A673 (cell line): ENCODE data around the gene NSUN2.

Source experiments
- CTCF ChIP-seq: fragments of 300-800, 200-600 bp; sonication (generic); conservative IDR thresholded peaks from 2 replicates; pipeline ENCODE4 v1.5.1; 2017; ENCODE audit warnings: low read depth, mild to moderate bottlenecking, antibody characterized with exemption, low read length, moderate library complexity, mixed read lengths
- EZH2 ChIP-seq: fragments of 200-600 bp; sonication (generic); IDR thresholded peaks from 2 replicates; pipeline ENCODE4 v1.6.1; 2017; ENCODE audit warnings: borderline replicate concordance, low read depth, mild to moderate bottlenecking, mixed read lengths, antibody characterized with exemption, low read length; ENCODE audit not compliant: poor library complexity, severe bottlenecking

- TF ChIP-seq CTCF, result no peak
- TF ChIP-seq EZH2, result no peak
Measured at GRCh38 chr5:6649186-6649585, 16.3 kb upstream of the NSUN2 start.
